ENCODE data around the gene OCLN. TPM values are rescaled to one million over a fixed set of nuclear protein-coding genes. Genes with fewer than 3 reads are reported as not detected.
"Not testable (repeated sequence)": the region's sequence is repeated elsewhere in the genome, so short reads cannot be mapped to it uniquely, and the experiment has no call there.

The OCLN gene
- 2.9 and 5.2 TPM in 2 replicates for total RNA-seq (2014; rRNA removed; shearing (Covaris generic))

- DNase-seq (ENCODE audit: low spot score): no peak
These were observed at the start of gene OCLN for GRCh38 chr5:69492391-69492922. Gene OCLN, plus strand, starts transcription at chr5:69492790. Its CDS starts 11,455 bp downstream, at chr5:69504245.

- no peak for DNase-seq (ENCODE audit: low spot score)
These were observed 48.3 kb upstream of the OCLN start for GRCh38 chr5:69444127-69444754.

GRCh38 chr5:69449511-69449910 is 43.1 kb upstream of the OCLN start:
- DNase-seq (ENCODE audit: low spot score): no peak

- DNase-seq (ENCODE audit: low spot score): peak; percentile 37
These were observed 42.5 kb upstream of the OCLN start for GRCh38 chr5:69450116-69450515.

- not testable (repeated sequence) for DNase-seq (ENCODE audit: low spot score)
These were observed 42.1 kb upstream of the OCLN start for GRCh38 chr5:69450527-69450926.

- no peak for DNase-seq (ENCODE audit: low spot score)
These were observed 40.5 kb upstream of the OCLN start for GRCh38 chr5:69451941-69452647.

- DNase-seq (ENCODE audit: low spot score): not testable (repeated sequence)
These were observed 39.1 kb upstream of the OCLN start for GRCh38 chr5:69453487-69453886.

- no peak for DNase-seq (ENCODE audit: low spot score)
These were observed 37.9 kb upstream of the OCLN start for GRCh38 chr5:69454460-69455249.

- DNase-seq (ENCODE audit: low spot score): not testable (repeated sequence)
These were observed 37.1 kb upstream of the OCLN start for GRCh38 chr5:69455428-69455988.

GRCh38 chr5:69462170-69462569 is 30.4 kb upstream of the OCLN start:
- DNase-seq (ENCODE audit: low spot score): no peak

GRCh38 chr5:69466375-69466774 is 26.2 kb upstream of the OCLN start:
- not testable (repeated sequence) for DNase-seq (ENCODE audit: low spot score)

- DNase-seq (ENCODE audit: low spot score): no peak
These were observed 25.0 kb upstream of the OCLN start for GRCh38 chr5:69467442-69468225.

- no peak for DNase-seq (ENCODE audit: low spot score)
These were observed 24.0 kb upstream of the OCLN start for GRCh38 chr5:69468631-69469030.

GRCh38 chr5:69471516-69471915 is 21.1 kb upstream of the OCLN start:
- not testable (repeated sequence) for DNase-seq (ENCODE audit: low spot score)

- DNase-seq (ENCODE audit: low spot score): not testable (repeated sequence)
These were observed 20.0 kb upstream of the OCLN start for GRCh38 chr5:69472535-69473143.

GRCh38 chr5:69477170-69477569 is 15.4 kb upstream of the OCLN start:
- DNase-seq (ENCODE audit: low spot score): no peak

GRCh38 chr5:69478296-69478695 is 14.3 kb upstream of the OCLN start:
- not testable (repeated sequence) for DNase-seq (ENCODE audit: low spot score)

- DNase-seq (ENCODE audit: low spot score): no peak
These were observed 7.7 kb upstream of the OCLN start for GRCh38 chr5:69484891-69485290.

- DNase-seq (ENCODE audit: low spot score): no peak
These were observed 7.1 kb upstream of the OCLN start for GRCh38 chr5:69485471-69485870.

- no peak for DNase-seq (ENCODE audit: low spot score)
These were observed 3.3 kb upstream of the OCLN start for GRCh38 chr5:69489246-69489645.

- no peak for DNase-seq (ENCODE audit: low spot score)
These were observed 1.6 kb upstream of the OCLN start for GRCh38 chr5:69491027-69491426.
